GM23248 (cell line): ENCODE measurements around the gene GGTLC3. TPM values are rescaled to one million over a fixed set of nuclear protein-coding genes. Genes with fewer than 3 reads are reported as not detected.
"Not testable (repeated sequence)": the region's sequence is repeated elsewhere in the genome, so short reads cannot be mapped to it uniquely, and the experiment has no call there.

Experiments
- DNase-seq: peaks from one replicate; pipeline ENCODE4 v3.0.0-alpha.2; 2015
- H2AFZ ChIP-seq: fragments of 200-600 bp; sonication (generic); 2 replicates; pipeline ENCODE4 v1.6.1; 2016; ENCODE audit warnings: antibody characterized with exemption
- H3F3A ChIP-seq: fragments of 200-600 bp; sonication (generic); 2 replicates; pipeline ENCODE4 v1.6.1; 2016; ENCODE audit warnings: mild to moderate bottlenecking, antibody characterized with exemption, mixed run types; ENCODE audit not compliant: insufficient read depth
- H3K27ac ChIP-seq: fragments of 200-600 bp; sonication (generic); 2 replicates; pipeline ENCODE4 v1.5.1; 2016; ENCODE audit warnings: mild to moderate bottlenecking
- H3K27me3 ChIP-seq: fragments of 200-600 bp; sonication (generic); replicated peaks from 2 replicates; pipeline ENCODE4 v1.6.1; 2016; ENCODE audit warnings: mild to moderate bottlenecking; ENCODE audit not compliant: insufficient read depth
- H3K36me3 ChIP-seq: fragments of 200-600 bp; sonication (generic); 2 replicates; pipeline ENCODE4 v1.6.1; 2016; ENCODE audit warnings: low read depth, mild to moderate bottlenecking
- H3K4me1 ChIP-seq: fragments of 200-600 bp; sonication (generic); 2 replicates; pipeline ENCODE4 v1.6.1; 2016; ENCODE audit warnings: mild to moderate bottlenecking; ENCODE audit not compliant: insufficient read depth
- H3K4me2 ChIP-seq: fragments of 200-600 bp; sonication (generic); one replicate; pipeline ENCODE4 v1.6.1; 2016; ENCODE audit warnings: mild to moderate bottlenecking; ENCODE audit not compliant: unreplicated experiment
- H3K4me3 ChIP-seq: fragments of 200-600 bp; sonication (generic); 2 replicates; pipeline ENCODE4 v1.5.1; 2016; ENCODE audit warnings: mild to moderate bottlenecking
- H3K79me2 ChIP-seq: fragments of 200-600 bp; sonication (generic); 2 replicates; pipeline ENCODE4 v1.6.1; 2016; ENCODE audit warnings: mild to moderate bottlenecking; ENCODE audit not compliant: insufficient read depth
- H3K9ac ChIP-seq: fragments of 200-600 bp; sonication (generic); 2 replicates; pipeline ENCODE4 v1.6.1; 2016; ENCODE audit warnings: mild to moderate bottlenecking
- H3K9me2 ChIP-seq: fragments of 200-600 bp; sonication (generic); 2 replicates; pipeline ENCODE4 v1.6.1; 2016; ENCODE audit warnings: mixed run types, mild to moderate bottlenecking, moderate library complexity; ENCODE audit not compliant: insufficient read depth
- H3K9me3 ChIP-seq: fragments of 200-600 bp; sonication (generic); one replicate; pipeline ENCODE4 v1.6.1; 2017; ENCODE audit warnings: low read depth
- H4K20me1 ChIP-seq: fragments of 200-600 bp; sonication (generic); 2 replicates; pipeline ENCODE4 v1.6.0; 2016; ENCODE audit not compliant: insufficient read depth
- WGBS, 2 experiments: methylation state at CpG; one replicate each; pipeline ENCODE4 v1.1.6; 2015 to 2017; ENCODE audit warnings: low lambda C conversion rate in 2 of 2, low coverage in 1 of 2; ENCODE audit errors: missing lambda C conversion rate in 2 of 2; 5-methylcytosine and 5-hydroxymethylcytosine counted together
- in situ Hi-C: fragments of 300-500 bp; cut with MboI; formaldehyde crosslinking; loops from 2 replicates; pipeline ENCODE4 v1.15.0; 2020
- polyA plus RNA-seq: library from polyadenylated mRNA; unstranded; fragments of >200 nt; fragmentation: Nextera tagmentation; extraction: Ambion mirVana; gene quantifications from 2 replicates; pipeline ENCODE4 v1.2.1, GENCODE V29; 2016
- total RNA-seq: library from RNA; depleted of rRNA; stranded (reverse); fragments of >200 nt; shearing (Covaris generic); gene quantifications from 2 replicates; pipeline ENCODE4 v1.2.3, GENCODE V29; 2014

Gene GGTLC3
- total and polyA plus RNA-seq, 2 experiments from 2014 or later, result not detected

- H4K20me1 ChIP-seq, H3K9ac ChIP-seq, in situ Hi-C loops, H3K9me2 ChIP-seq, H3K4me2 ChIP-seq, H3K9me3 ChIP-seq, H3F3A ChIP-seq, H3K27me3 ChIP-seq, H3K36me3 ChIP-seq, DNase-seq, H3K4me1 ChIP-seq, H3K79me2 ChIP-seq, H2AFZ ChIP-seq, H3K27ac ChIP-seq, H3K4me3 ChIP-seq: not testable (repeated sequence)
- WGBS, 2 experiments, result 76 to 87% methylated on average over 5 to 11 of the region's 13 CpGs
Observed at GRCh38 chr22:18549458-18550179, 31.7 kb upstream of the GGTLC3 start.

GRCh38 chr22:18544615-18545014 is 26.7 kb upstream of the GGTLC3 start:
- H3K4me1 ChIP-seq, H3K4me3 ChIP-seq, H3K36me3 ChIP-seq, H4K20me1 ChIP-seq, DNase-seq, H2AFZ ChIP-seq, H3K9ac ChIP-seq, H3K79me2 ChIP-seq, H3K27ac ChIP-seq, H3K9me3 ChIP-seq, H3F3A ChIP-seq, H3K9me2 ChIP-seq, H3K4me2 ChIP-seq, H3K27me3 ChIP-seq, in situ Hi-C loops: not testable (repeated sequence)
- WGBS, 2 experiments, result 84% methylated on average over 9 of the region's 13 CpGs

- 96 to 97% methylated on average over 6 to 7 of the region's 11 CpGs for WGBS, 2 experiments
- H3K4me2 ChIP-seq, DNase-seq, H3K27ac ChIP-seq, H4K20me1 ChIP-seq, H3K9ac ChIP-seq, H3K9me2 ChIP-seq, H2AFZ ChIP-seq, H3K9me3 ChIP-seq, H3K4me3 ChIP-seq, H3K79me2 ChIP-seq, H3K36me3 ChIP-seq, H3F3A ChIP-seq, H3K27me3 ChIP-seq, H3K4me1 ChIP-seq, in situ Hi-C loops: not testable (repeated sequence)
Observed at GRCh38 chr22:18543400-18543799, 25.4 kb upstream of the GGTLC3 start.

GRCh38 chr22:18539994-18540393 is 22.0 kb upstream of the GGTLC3 start:
- H3K9me3 ChIP-seq, in situ Hi-C loops, H3K9me2 ChIP-seq, H3K27ac ChIP-seq, H3K36me3 ChIP-seq, H3K9ac ChIP-seq, DNase-seq, H3K4me2 ChIP-seq, H3K4me1 ChIP-seq, H3K79me2 ChIP-seq, H3K27me3 ChIP-seq, H3F3A ChIP-seq, H2AFZ ChIP-seq, H3K4me3 ChIP-seq, H4K20me1 ChIP-seq: not testable (repeated sequence)
- 82 to 89% methylated on average over 4 to 6 of the region's 6 CpGs for WGBS, 2 experiments

- H4K20me1 ChIP-seq, H3K36me3 ChIP-seq, H3K27me3 ChIP-seq, H3F3A ChIP-seq, H2AFZ ChIP-seq, H3K4me3 ChIP-seq, H3K9ac ChIP-seq, in situ Hi-C loops, H3K9me2 ChIP-seq, H3K4me1 ChIP-seq, H3K27ac ChIP-seq, H3K4me2 ChIP-seq, DNase-seq, H3K79me2 ChIP-seq, H3K9me3 ChIP-seq: not testable (repeated sequence)
- 98 to 100% methylated on average over 5 to 7 of the region's 12 CpGs for WGBS, 2 experiments
Observed at GRCh38 chr22:18534315-18534714, 16.4 kb upstream of the GGTLC3 start.

- no CpG with 5 or more reads among the region's 11 CpGs for WGBS, 2 experiments
Observed at GRCh38 chr22:18533633-18534032, 15.7 kb upstream of the GGTLC3 start.

GRCh38 chr22:18529416-18530145 is 11.6 kb upstream of the GGTLC3 start:
- DNase-seq, H3K4me1 ChIP-seq, H3K4me3 ChIP-seq, H3K9me2 ChIP-seq, H4K20me1 ChIP-seq, H3K9me3 ChIP-seq, in situ Hi-C loops, H2AFZ ChIP-seq, H3K9ac ChIP-seq, H3K27me3 ChIP-seq, H3F3A ChIP-seq, H3K79me2 ChIP-seq, H3K27ac ChIP-seq, H3K4me2 ChIP-seq, H3K36me3 ChIP-seq: not testable (repeated sequence)
- WGBS, 2 experiments, result 0% methylated on average over 2 of the region's 57 CpGs; no CpG with 5 or more reads in 1 of the 2 experiments

More at GRCh38 chr22:18533633-18534032, 15.7 kb upstream of the GGTLC3 start:
- in situ Hi-C loops, DNase-seq, H3K79me2 ChIP-seq, H3K36me3 ChIP-seq, H4K20me1 ChIP-seq, H3K27ac ChIP-seq, H3F3A ChIP-seq, H3K9me3 ChIP-seq, H3K27me3 ChIP-seq, H3K4me1 ChIP-seq, H3K9ac ChIP-seq, H3K4me3 ChIP-seq, H3K4me2 ChIP-seq, H3K9me2 ChIP-seq, H2AFZ ChIP-seq: not testable (repeated sequence)
